Measurements from ENCODE around the gene SEC62. TPM values are rescaled to one million over a fixed set of nuclear protein-coding genes. Genes with fewer than 3 reads are reported as not detected.

Gene SEC62
- total and polyA plus RNA-seq, 9 of the 15 experiments (the other 6 are each of a cell fraction or from before 2014, with no cell fraction given) = 34.5 to 152 (median 51.8) TPM

DNA sequence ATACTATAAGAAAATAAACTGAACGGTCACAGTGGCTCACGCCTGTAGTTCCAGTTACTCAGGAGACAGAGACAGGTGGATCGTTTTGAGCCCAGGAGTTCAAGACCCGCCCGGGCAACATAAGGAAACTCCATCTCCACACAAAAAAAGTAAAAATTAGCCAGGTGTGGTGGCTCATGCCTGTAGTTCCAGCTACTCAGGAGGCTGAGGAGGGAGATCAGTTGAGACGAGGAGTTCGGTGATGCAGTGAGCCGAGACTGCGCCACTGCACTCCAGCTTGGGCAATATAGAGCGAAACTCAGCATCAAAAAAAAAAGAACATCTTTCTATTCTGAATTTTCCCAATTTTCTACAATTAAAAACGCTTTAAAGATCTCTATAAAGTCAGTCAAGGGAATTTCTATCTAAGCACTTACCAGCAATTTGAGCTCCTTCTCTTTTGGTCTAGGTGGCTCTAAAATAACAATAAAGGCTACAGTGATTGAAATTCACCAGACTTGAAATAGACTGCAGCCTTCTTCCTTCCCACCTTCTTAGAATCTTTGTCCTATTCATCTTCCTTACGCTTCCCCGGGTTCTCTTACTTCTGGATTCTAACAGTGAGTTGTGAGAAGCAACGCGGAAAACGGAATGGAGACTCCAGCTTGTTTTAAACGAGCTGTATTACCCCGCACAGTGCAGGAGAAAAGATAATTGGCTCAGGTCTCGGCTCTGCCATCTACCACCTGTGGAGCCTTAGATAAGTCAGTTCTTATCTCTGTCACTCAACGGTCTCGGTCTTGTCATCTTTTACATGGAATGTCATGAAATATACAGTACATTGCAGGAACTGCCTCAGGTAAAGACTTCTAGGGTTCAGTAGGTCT lies 812 bp upstream of the SEC62 start (continued):
- TF ChIP-seq, protein P1, sequence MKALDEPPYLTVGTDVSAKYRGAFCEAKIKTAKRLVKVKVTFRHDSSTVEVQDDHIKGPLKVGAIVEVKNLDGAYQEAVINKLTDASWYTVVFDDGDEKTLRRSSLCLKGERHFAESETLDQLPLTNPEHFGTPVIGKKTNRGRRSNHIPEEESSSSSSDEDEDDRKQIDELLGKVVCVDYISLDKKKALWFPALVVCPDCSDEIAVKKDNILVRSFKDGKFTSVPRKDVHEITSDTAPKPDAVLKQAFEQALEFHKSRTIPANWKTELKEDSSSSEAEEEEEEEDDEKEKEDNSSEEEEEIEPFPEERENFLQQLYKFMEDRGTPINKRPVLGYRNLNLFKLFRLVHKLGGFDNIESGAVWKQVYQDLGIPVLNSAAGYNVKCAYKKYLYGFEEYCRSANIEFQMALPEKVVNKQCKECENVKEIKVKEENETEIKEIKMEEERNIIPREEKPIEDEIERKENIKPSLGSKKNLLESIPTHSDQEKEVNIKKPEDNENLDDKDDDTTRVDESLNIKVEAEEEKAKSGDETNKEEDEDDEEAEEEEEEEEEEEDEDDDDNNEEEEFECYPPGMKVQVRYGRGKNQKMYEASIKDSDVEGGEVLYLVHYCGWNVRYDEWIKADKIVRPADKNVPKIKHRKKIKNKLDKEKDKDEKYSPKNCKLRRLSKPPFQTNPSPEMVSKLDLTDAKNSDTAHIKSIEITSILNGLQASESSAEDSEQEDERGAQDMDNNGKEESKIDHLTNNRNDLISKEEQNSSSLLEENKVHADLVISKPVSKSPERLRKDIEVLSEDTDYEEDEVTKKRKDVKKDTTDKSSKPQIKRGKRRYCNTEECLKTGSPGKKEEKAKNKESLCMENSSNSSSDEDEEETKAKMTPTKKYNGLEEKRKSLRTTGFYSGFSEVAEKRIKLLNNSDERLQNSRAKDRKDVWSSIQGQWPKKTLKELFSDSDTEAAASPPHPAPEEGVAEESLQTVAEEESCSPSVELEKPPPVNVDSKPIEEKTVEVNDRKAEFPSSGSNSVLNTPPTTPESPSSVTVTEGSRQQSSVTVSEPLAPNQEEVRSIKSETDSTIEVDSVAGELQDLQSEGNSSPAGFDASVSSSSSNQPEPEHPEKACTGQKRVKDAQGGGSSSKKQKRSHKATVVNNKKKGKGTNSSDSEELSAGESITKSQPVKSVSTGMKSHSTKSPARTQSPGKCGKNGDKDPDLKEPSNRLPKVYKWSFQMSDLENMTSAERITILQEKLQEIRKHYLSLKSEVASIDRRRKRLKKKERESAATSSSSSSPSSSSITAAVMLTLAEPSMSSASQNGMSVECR (CRISPR knock-in tag; IDR thresholded peaks at IDR 0.05) = no peak
- no peak for TF ChIP-seq ZNF277 (CRISPR knock-in tag; IDR thresholded peaks at IDR 0.05; ENCODE audit: borderline replicate concordance)
- TF ChIP-seq SRSF9 (IDR thresholded peaks at IDR 0.05; ENCODE audit: borderline replicate concordance, low read depth, low read length) = no peak
- TF ChIP-seq CCAR2 (IDR thresholded peaks at IDR 0.05; ENCODE audit: low read depth, low read length) = no peak
- no peak for TF ChIP-seq MAFK (IDR thresholded peaks at IDR 0.05; ENCODE audit: low read length)
- no peak for TF ChIP-seq RAD51 (IDR thresholded peaks at IDR 0.05; ENCODE audit: borderline replicate concordance, low read depth)
- no peak for TF ChIP-seq PTTG1 (tag; IDR thresholded peaks at IDR 0.05; ENCODE audit: low read depth)
- TF ChIP-seq MCM7 (IDR thresholded peaks at IDR 0.05) = no peak
- no peak for TF ChIP-seq DEAF1 (CRISPR knock-in tag; IDR thresholded peaks at IDR 0.05)
- TF ChIP-seq ZNF830 (CRISPR knock-in tag; IDR thresholded peaks at IDR 0.05) = no peak
- TF ChIP-seq BRF1 (IDR thresholded peaks at IDR 0.05; ENCODE audit: borderline replicate concordance, extremely low read depth, insufficient read length) = no peak
- TF ChIP-seq BRD9 (IDR thresholded peaks at IDR 0.05; ENCODE audit: low read depth, partially characterized antibody) = no peak
- TF ChIP-seq HNRNPK (IDR thresholded peaks at IDR 0.05; ENCODE audit: low read depth, low read length, poor library complexity, severe bottlenecking) = no peak
- no peak for TF ChIP-seq ZBTB1 (CRISPR knock-in tag; IDR thresholded peaks at IDR 0.05; ENCODE audit: borderline replicate concordance, low read depth)
- TF ChIP-seq KDM1A (IDR thresholded peaks at IDR 0.05) = peak in 1 of 2 experiments; percentile 32; a peak in 1 of 4 replicates
- 0 out of 4 replicates have a peak, but pooled peaks of 1 of the 2 experiments have one; percentile 4 for TF ChIP-seq NRF1 (conservative IDR thresholded peaks at IDR 0.05 in 1 of 2, IDR thresholded peaks at IDR 0.05 in 1 of 2)
- no peak for TF ChIP-seq PHF20 (IDR thresholded peaks at IDR 0.05; ENCODE audit: partially characterized antibody)
- TF ChIP-seq ZNF143 (CRISPR knock-in tag; IDR thresholded peaks at IDR 0.05) = no peak
- TF ChIP-seq, protein P2, sequence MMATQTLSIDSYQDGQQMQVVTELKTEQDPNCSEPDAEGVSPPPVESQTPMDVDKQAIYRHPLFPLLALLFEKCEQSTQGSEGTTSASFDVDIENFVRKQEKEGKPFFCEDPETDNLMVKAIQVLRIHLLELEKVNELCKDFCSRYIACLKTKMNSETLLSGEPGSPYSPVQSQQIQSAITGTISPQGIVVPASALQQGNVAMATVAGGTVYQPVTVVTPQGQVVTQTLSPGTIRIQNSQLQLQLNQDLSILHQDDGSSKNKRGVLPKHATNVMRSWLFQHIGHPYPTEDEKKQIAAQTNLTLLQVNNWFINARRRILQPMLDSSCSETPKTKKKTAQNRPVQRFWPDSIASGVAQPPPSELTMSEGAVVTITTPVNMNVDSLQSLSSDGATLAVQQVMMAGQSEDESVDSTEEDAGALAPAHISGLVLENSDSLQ (IDR thresholded peaks at IDR 0.05) = peak; percentile 87
- no peak for TF ChIP-seq GATAD2A (IDR thresholded peaks at IDR 0.05)
